Osteoblast (primary cell): Measurements from ENCODE around the gene UTF1. TPM values are rescaled to one million over a fixed set of nuclear protein-coding genes. Genes with fewer than 3 reads are reported as not detected.
"Not testable (repeated sequence)": the region's sequence is repeated elsewhere in the genome, so short reads cannot be mapped to it uniquely, and the experiment has no call there.

Source experiments
- DNase-seq: peaks from one replicate; pipeline ENCODE4 v3.0.0; 2011; ENCODE audit warnings: low spot score, mixed read lengths; ENCODE audit not compliant: insufficient read length; ENCODE audit errors: missing footprints
- H2AFZ ChIP-seq: 2 replicates; pipeline ENCODE4 v1.6.0; 2011; ENCODE audit warnings: mild to moderate bottlenecking, low read length
- H3K27ac ChIP-seq: 2 replicates; pipeline ENCODE4 v1.5.1; 2011; ENCODE audit warnings: mild to moderate bottlenecking, low read depth, low read length, moderate library complexity
- H3K27me3 ChIP-seq: 2 replicates; pipeline ENCODE4 v1.6.0; 2012; ENCODE audit warnings: mild to moderate bottlenecking, control low read depth, inconsistent platforms, low read length, moderate library complexity; ENCODE audit not compliant: insufficient read depth
- H3K36me3 ChIP-seq: 2 replicates; pipeline ENCODE4 v1.5.1; 2011; ENCODE audit warnings: mild to moderate bottlenecking, low read length, control low read depth, moderate library complexity; ENCODE audit not compliant: insufficient read depth
- H3K4me1 ChIP-seq: 2 replicates; pipeline ENCODE4 v1.5.1; 2011; ENCODE audit warnings: mild to moderate bottlenecking, low read length, control low read depth, moderate library complexity; ENCODE audit not compliant: insufficient read depth
- H3K4me2 ChIP-seq: 2 replicates; pipeline ENCODE4 v1.6.0; 2011; ENCODE audit warnings: mild to moderate bottlenecking, low read length; ENCODE audit not compliant: insufficient read depth
- H3K4me3 ChIP-seq: fragments of 200-600 bp; sonication (generic); 3 replicates; pipeline ENCODE4 v1.5.1; 2012; ENCODE audit warnings: mild to moderate bottlenecking, low read length, inconsistent platforms; ENCODE audit not compliant: insufficient read depth
- H3K79me2 ChIP-seq: 2 replicates; pipeline ENCODE4 v1.6.0; 2012; ENCODE audit warnings: mild to moderate bottlenecking, low read length, control low read depth, inconsistent platforms; ENCODE audit not compliant: insufficient read depth
- H3K9me3 ChIP-seq: 2 replicates; pipeline ENCODE4 v1.5.1; 2011; ENCODE audit warnings: low read depth, low read length, control low read depth
- H4K20me1 ChIP-seq: 2 replicates; pipeline ENCODE4 v1.6.0; 2012; ENCODE audit warnings: mild to moderate bottlenecking, low read length, control low read depth; ENCODE audit not compliant: insufficient read depth
- CTCF ChIP-seq: IDR thresholded peaks from 2 replicates; pipeline ENCODE4 v1.5.1; 2011; ENCODE audit warnings: mild to moderate bottlenecking, low read depth, low read length, moderate library complexity; ENCODE audit errors: extremely low read depth
- total RNA-seq: library from RNA; depleted of rRNA; stranded (reverse); fragments of >200 nt; gene quantifications from 2 replicates; pipeline ENCODE4 v1.2.3, GENCODE V29; 2012

The UTF1 gene
- total RNA-seq, 1 donor: not detected

- peaks cover 3% of the 10 kb centered on the region for H4K20me1 ChIP-seq
- H3K36me3 ChIP-seq: no peaks in the 10 kb centered on the region
- no peaks in the 10 kb centered on the region for H3K79me2 ChIP-seq
- no peak for DNase-seq
- peaks cover 7% of the 10 kb centered on the region for H3K27me3 ChIP-seq
- H2AFZ ChIP-seq: no peak overlapping the region
- no peaks in the 10 kb centered on the region for H3K9me3 ChIP-seq
- H3K4me1 ChIP-seq: peaks cover 18% of the 10 kb centered on the region
- no peak for TF ChIP-seq CTCF
- H3K4me2 ChIP-seq: no peak overlapping the region
- H3K27ac ChIP-seq: no peak overlapping the region
- no peak overlapping the region for H3K4me3 ChIP-seq
Measured at GRCh38 chr10:133263674-133264073, 33.7 kb downstream of the UTF1 start.

GRCh38 chr10:133264461-133264860 is 34.4 kb downstream of the UTF1 start:
- Histone ChIP-seq H2AFZ (no peak overlapping the region), H4K20me1 (peaks cover 3% of the 10 kb centered on the region), H3K36me3 (no peaks in the 10 kb centered on the region), H3K4me1 (peaks cover 11% of the 10 kb centered on the region), H3K4me2 (no peak overlapping the region), H3K4me3 (no peak overlapping the region), H3K79me2 (no peaks in the 10 kb centered on the region), H3K27ac (no peak overlapping the region), H3K9me3 (no peaks in the 10 kb centered on the region), H3K27me3 (peaks cover 7% of the 10 kb centered on the region)
- TF ChIP-seq CTCF: no peak
- DNase-seq: no peak

GRCh38 chr10:133265052-133265451 is 35.0 kb downstream of the UTF1 start:
- not testable (repeated sequence) for DNase-seq, H3K36me3 ChIP-seq, H3K9me3 ChIP-seq, H3K4me2 ChIP-seq, H3K27me3 ChIP-seq, H4K20me1 ChIP-seq, H2AFZ ChIP-seq, H3K27ac ChIP-seq, H3K79me2 ChIP-seq, H3K4me1 ChIP-seq, H3K4me3 ChIP-seq

GRCh38 chr10:133266056-133266795 is 36.2 kb downstream of the UTF1 start:
- Histone ChIP-seq H3K79me2 (no peaks in the 10 kb centered on the region), H3K27me3 (peaks cover 7% of the 10 kb centered on the region), H3K36me3 (no peaks in the 10 kb centered on the region), H3K9me3 (no peaks in the 10 kb centered on the region), H2AFZ (no peak overlapping the region), H3K4me2 (no peak overlapping the region), H3K4me3 (no peak overlapping the region), H3K4me1 (peaks cover 2% of the 10 kb centered on the region), H4K20me1 (peaks cover 3% of the 10 kb centered on the region), H3K27ac (no peak overlapping the region)
- no peak for TF ChIP-seq CTCF
- DNase-seq: no peak
